Occipital lobe (tissue), 2 donors: ENCODE results near the gene NGLY1. TPM values are rescaled to one million over a fixed set of nuclear protein-coding genes. Genes with fewer than 3 reads are reported as not detected.

Experiments used
- DNase-seq: peaks from one replicate; lab custom pipeline; 2025; lab: John Stamatoyannopoulos, UW
- total RNA-seq: library from RNA; depleted of rRNA; stranded (reverse); fragments of >200 nt; gene quantifications from one replicate; pipeline ENCODE4 v1.2.3, GENCODE V29; 2014

NGLY1 gene
- total RNA-seq, 1 donor from 2014 or later, result 34.0 TPM

DNA sequence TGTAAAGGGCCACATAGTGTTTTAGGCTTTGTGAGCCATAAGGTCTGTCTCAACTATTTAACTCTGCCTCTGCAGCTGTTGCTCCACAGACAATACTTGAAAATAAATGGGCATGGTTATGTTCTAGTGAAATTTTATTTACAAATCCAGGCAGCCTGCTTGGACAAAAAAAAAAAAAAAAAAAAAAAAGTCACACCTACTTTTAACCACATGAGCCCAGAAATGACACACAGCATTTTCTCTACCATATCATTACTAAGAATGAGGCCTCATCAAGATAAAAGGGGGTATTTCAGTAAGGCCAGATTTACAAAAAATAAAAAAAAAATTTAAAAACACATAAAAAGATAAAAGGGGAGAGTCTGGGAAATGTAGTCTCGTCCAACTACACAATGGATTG, 1.7 kb upstream of the NGLY1 start:
- DNase-seq, result no peak

DNA sequence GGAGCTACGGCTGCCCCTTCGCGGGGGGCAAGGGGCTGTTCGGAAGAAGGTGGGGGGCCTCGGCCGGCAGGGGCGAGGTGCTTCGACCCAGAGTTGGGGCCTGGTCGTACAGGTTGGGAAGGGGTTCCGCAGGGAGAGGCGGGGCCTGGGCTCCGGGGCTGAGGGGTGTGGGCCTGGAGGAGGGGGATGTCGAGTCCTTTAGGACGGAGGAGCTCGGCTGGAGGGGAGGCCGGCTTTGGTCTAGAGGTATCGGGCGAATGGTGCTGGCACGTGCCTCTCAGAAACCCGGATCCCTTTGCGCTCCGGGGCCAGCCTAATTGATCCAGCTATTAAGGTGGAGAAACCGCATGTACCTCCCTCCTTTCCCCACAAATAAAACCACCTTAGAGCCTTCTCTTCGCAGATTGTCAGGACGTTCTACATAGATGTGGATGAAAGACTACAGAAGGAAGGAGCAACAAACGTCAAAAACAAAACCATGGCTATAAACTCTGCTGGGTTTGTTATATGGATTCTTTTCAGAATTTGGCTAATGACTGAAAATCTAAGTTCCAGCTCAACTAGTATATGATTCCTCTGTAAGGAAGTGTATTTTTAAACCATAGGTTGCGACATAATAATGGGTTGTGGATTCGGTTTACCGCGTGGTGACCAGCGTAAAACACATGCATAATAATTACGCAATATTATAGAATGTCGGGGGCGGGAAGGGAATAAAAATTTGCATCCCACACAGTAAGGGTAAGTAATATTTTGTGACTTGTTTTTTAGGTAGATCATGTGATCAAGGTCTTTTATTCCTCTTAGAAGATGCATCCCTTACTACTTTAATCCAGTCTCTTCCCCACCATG, 644 bp upstream of the NGLY1 start:
- DNase-seq, result no peak

DNA sequence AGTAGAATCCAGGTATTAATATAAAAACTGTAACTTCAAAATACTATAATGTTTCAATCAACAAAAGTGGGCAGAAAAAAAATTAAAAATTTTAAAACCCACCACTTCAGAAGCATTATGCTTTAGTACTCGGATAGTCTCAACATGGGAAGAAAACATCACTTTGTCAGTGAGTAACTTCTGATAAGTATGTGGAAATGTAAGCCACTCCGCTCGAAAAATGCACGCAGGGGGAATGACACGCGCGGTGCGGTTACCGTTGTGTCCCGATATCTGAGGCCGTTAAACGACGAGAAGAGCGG, 656 bp downstream of the NGLY1 start:
- DNase-seq, result no peak

DNA sequence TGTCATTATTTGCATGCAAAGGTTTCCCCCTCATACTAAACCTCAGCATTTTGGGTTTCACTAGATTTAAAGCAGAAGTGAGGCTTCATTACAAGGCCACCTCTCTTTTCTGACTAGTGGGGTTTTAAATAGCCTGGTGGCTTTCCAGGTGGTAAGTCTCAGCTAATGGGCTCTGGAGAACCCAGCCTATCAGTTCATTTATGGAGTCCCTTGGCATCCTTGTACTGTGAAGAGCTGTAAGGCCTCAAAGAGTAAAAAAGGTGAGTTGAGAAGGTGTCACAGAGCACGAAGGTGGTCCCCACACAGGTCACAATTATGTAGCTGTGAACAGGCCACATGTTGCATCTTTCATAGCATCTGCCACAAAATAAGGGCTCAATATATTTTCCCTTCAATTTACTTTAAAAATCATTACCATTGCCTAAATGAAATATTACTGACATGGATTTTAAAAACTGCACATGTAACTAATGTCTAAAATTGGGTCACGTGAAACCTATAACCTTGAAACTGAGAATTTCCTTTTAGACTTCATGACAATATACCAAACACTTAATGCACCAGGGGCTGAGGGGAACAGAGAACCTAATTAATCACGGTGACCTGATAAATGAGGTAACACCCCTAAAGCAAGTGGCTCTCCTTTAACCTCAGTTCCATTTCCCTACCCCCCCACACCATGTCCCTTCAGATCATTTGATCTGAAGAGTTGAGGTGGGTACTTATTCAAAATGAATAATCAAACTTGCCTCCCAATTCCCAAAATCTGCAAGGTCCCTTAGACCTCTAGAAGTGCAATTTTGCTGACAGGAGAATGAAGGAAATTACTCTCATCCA, 1.3 kb downstream of the NGLY1 start:
- no peak for DNase-seq

DNA sequence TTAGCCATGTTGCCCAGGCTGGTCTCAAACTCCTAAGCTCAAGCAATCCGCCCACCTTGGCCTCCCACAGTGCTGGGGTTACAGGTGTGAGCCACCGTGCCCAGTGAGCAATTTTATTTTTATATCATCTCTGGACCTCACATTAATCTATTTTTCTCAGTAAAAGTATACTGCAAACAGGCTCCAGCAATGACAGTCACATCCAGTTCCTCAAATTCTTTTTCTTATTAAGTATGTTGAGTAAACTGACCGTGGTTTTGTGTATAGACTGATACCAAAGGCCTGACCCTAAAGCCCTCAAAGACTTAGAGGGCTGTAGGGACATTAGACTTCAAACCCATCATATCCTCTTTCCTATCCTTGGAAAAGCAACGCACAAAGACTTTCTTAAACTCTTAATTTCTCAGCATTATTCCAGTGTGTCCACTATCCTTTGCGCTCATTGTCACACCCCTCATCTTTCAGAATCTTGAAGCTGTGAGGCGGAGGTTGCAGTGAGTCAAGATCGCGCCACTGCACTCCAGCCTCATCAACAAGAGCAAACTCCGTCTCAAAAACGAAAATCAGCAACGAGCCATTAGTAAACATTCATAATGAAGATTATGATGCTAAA, 2.0 kb downstream of the NGLY1 start:
- DNase-seq, result no peak

DNA sequence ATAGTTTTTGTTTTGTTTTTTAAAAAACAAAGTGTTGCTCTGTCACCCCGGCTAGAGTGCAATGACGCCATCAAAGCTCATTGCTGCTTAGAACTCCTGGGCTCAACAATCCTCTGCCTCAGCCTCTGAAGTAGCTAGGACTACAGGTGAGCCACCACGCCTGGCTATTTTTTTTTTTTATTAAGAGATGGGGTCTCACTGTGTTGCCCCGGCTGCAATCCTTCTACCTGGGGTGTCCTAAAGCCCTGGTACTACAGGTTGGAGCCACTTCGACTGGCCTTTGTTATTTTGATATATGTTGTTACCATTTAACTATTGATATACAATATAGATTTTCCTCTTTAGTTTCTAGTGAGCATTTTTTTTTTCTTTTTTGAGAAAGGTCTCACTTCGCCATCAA, 2.6 kb downstream of the NGLY1 start:
- DNase-seq, result no peak

DNA sequence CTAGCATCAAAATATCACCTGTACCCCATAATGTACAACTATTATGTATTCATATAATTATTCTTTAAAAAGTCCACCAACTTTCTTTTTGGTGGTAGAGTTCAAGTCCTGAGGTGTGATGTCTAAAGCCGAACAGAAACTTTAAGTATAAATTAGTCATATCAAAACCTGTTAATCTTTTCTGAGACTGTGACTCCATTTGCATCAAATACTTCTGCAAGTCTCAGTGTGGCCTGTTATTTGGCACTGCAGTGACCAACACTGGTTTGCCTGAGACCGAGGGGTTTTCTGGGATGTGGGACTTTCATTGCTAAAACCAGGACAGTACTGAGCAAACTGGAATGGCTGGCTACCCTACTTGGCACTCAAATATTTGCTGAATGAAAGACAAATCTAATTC, 7.3 kb downstream of the NGLY1 start:
- no peak for DNase-seq

DNA sequence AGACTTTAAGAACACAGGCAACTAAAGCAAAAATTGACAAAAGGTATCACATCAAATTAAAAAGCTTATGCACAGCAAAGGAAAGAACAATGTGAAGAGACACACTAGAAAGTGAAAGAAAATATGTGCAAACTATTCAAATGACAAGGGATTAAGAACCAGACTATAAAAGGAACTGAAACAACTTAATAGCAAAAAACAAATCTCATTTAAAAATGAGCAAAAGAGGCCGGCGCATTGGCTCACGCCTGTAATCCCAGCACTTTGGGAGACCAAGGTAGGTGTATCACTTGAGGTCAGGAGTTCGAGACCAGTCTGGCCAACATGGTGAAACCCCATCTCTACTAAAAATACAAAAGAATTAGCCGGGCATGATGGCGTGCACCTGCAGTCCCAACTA, 14.4 kb downstream of the NGLY1 start:
- DNase-seq, result no peak

DNA sequence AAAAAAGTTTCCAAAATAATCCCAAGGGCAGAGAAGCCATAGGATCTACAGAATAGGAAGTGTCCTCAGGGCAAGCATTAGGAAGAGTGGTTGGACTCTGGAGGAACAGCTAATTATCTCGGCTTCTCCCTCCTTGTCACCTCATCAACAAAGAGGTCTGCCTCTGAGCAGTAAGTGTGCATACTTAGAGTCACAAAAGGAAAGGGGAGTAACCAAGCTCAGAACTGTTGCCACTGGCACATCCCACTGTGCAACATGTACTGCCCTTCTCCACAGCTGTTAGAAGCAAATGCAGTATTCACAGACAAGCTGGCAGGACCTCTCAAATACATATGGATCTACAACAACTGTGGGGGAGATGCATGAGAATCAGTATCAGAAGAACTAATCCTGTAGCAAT, 31.5 kb downstream of the NGLY1 start:
- no peak for DNase-seq

DNA sequence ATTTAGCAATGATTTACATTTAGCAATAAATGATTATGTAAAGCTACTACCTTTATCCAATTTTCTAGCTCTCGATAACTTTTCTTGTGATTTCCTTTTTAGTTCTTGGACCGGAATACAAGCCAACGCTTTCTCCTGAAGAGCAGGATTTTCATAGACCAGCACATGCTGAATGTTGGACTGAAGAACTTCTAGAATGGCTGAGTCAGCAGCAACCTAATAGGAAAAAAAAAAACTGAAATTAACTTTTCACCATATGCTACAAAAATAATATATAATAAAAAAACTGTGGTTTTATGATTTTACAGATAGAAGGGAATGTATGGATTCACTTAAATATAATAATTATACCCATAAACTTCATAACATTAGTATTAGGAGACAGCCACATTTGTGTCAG, 32.2 kb downstream of the NGLY1 start:
- no peak for DNase-seq

DNA sequence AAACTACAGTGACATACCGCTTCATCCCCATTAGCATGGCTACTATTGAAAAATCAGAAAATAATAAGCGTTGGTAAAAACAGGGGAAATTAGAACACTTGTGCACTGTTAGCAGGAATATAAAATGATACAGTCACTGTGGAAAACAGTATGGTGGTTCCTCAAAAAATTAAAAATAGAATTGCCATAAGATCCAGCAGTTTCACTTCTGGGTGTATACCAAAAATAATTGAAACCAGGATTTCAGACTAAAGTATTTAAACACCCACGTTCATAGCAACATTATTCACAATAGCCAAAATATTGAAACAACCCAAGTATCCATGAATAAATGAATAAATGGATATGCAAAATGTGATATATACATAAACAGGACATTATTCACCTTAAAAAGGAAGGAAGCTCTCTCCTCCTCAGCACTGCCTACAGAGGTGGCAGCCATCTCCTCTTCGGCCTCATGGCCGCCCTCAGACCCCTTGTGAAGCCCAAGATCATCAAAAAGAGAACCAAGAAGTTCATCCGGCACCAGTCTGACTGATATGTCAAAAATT, 34.1 kb downstream of the NGLY1 start:
- DNase-seq, result no peak

DNA sequence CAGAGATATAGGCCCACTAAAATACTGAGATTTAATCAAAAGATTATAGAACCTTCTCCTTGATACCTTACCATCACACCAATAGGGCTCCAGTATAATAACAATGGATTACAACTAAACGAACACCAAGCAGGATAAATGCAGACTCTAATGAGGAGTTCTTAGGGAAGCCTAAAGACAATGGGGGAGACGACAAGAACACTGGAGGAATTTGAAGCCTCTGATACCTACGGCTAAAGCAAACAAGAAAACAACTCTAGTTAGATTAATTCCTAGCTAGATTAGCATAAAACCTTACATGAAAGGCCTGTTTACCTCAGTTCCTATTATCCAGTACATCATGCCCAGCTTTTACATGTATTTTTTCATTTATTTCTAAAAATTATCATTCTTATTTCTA, 35.1 kb downstream of the NGLY1 start:
- DNase-seq, result no peak

DNA sequence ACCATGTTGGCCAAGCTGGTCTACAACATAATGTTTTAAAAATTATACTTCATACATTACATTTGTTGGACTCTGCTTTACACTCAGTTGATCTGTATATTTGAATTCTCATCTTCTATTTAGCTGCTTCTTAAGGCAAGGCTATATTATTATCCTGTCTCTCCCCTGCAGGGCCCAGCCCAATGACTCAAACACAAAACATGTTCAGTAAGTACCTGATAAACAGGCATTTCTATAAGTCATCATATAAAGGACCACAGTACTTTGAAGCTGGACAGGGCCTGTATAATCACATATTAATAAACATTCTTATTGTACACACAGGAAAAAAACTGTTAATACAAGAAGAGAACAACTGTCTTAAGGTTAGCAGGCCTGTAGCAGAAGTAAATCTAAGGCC, 36.2 kb downstream of the NGLY1 start:
- no peak for DNase-seq

DNA sequence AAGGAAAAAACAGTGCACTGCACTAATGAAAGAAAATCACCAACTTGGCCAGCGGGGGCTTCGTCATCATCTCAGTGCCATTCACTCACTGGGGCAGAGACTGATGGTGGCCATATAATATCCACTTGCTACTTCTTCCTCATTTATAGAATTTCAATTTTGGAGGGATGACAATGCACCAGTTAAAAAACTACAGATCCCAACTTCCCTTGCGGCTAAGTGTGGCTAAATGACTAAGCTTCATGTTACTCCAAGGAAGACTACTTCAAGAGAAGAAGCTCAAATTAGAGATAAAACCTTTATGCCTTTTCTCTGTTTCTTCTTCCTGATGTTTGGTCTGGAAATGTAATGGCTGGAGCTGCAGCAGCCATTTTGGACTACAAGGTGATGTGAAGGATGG, 38.8 kb downstream of the NGLY1 start:
- no peak for DNase-seq

DNA sequence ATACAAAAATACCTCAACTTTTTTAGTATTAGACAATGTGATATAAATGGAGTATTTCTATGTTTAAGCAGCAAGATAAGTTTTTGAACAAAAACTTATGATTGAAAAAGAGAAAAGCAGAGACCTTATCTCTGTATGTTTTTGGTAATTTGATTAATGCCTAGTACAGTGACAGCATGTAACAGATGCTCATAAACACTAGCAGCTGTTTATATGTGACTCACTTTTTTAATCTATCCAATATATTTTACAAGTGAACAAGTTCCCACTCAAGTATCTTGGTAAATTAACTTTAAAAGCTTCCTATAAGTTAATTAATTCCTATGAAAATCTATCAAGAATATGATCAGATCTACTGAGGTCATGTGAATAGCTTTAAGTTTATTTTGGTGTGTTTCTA, 55.1 kb downstream of the NGLY1 start:
- DNase-seq, result no peak

DNA sequence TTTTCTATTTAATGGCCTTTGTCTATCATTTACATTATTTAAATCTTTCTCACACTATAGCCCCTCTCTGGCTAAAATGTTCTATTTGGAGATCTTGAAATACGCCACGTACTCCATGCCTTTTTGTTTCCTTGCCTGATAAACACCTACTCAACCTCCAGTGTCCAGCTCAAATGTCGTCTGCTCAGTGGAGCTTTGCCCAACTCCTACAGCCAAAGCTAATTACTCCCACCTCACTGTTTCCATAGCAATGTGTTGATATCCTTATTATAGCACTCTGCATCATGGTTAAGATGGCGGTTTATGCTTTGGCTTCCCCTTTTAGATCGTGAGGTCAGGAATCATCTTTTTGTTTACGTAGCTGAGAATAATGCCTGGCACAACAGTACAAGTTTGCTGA, 55.9 kb downstream of the NGLY1 start:
- no peak for DNase-seq

DNA sequence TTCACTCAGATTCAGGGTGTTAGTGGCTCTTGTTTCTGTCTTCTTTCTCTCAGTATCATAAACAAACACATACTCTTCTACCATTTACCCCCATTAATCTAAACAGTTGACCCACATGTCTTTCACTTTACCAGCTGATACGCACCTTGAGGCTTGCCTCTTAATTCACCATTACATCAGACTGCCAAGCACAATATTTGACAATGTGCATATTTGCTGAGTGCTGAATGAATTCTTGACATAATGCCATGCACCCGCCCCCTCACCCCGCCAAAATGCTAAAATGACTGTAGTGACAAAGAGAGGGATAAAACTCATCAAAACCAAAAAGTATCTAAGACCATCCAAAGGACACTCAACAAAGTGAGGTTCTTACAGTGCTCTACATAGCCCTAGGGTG, 57.4 kb downstream of the NGLY1 start:
- DNase-seq, result no peak

DNA sequence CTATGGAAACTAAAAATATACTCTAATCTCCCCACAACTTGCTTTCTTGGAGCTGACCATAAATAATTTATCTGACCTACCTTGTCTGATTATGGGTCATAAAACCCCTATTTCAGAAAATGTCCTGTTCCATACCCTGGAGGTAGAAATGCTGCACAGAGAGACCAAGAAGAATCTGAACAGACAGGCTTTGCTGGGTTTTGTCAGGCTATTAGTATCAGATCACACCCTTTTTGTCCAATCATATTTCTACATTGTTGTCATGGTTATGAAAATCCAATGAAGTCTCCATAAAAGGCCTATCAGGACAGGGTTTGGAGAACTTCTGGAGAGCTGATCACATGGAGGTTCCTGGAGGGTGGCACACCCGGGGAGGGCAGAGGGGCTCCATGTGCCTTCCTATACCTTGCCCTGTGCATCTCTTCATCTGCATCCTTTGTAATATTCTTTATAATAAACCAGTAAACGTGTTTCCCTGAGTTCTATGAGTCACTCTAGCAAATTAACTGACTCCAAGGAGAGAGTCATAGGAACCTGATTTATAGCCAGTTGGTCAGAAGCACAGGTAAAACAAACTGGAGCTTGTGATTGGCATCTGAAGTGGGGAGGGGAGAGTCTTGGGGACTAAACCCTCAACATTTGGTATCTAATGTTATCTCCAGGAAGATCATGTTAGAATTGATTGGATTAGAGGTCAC, 58.1 kb downstream of the NGLY1 start:
- DNase-seq, result no peak

DNA sequence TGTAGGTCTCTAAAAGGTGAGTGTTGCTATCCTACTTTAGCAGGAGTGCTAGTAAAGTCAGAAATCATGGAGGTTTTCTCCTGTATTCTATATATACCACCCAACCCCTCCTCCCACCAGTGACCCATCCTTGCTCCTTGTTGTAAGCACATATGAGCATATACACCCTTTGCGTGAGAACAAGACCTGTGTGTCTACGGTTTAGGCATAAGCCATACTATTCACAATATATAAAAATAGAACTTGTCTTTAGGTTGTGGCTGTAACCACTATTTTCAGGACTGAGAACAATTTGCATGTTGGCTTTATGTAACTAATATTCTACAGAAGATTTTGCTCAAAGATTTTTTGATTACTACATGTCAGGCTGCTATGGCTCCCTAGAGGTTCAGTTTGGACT, 59.4 kb downstream of the NGLY1 start:
- DNase-seq, result no peak

DNA sequence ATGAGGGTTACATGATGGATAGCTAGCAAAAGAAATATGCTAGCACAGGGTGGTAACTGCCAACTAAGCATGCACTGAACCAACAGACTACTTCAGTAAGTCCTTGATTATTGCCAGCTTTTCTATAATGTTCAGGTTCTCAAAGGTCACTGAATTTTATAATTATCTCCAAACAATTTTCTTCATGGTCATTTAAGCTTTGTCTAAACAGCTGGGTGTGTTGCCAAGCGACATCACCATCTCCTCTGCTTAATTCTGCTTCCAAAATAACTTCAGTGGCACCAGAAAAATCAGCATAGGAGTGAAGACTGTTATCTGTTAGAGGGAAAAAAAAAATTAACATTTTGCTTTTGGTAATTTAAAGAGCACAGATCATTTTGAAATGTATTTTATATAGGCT, 63.9 kb downstream of the NGLY1 start:
- DNase-seq, result no peak

DNA sequence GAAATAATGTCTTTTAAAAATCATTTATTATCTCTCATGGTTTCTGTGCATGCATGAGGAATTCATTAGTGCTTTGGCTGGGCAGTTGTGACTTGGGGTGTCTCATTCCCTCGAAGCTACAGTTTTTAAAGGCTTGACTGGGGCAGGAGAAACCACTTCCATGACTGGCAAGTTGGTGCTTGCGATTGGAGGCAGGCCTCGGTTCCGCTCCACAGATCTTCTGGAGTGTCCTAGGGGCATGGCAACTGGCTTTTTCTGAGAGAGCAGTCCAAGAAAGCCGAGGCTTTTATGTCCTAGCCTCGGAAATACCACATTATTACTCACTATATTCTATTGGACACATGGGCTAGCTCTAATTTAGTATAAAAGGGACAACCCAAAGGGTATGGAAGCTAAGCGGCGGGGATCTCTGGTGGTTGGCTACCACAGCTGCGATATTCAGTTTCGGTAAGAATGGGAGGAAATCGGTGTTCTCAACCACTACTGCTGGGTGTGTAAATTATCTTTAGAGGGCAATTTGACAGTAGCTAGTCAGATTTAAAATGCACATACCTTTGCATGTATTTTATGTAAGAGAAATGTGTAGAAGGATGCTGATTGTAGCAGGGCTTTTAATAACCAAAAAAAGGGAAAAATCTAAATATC, 69.8 kb downstream of the NGLY1 start:
- no peak for DNase-seq
